Esophagus squamous epithelium (tissue), 4 donors: Measurements from ENCODE around the gene HOXA4.

Experiments
- POLR2A ChIP-seq, 4 donors: fragments of 450-650 bp; IDR thresholded peaks; one replicate each; pipeline ENCODE4 v1.6.1; 2017; ENCODE audit warnings: antibody characterized with exemption in 4 of 4, mild to moderate bottlenecking in 4 of 4, moderate library complexity in 3 of 4
- TF ChIP-seq, protein P1 (sequence below), 6 experiments: fragments of 450-650 bp in 4 of 6; fragments of 200-600 bp in 2 of 6; sonication (generic) in 2 of 6; IDR thresholded peaks; one replicate each; pipeline ENCODE4 v1.5.1; 2016 to 2019; ENCODE audit warnings: antibody characterized with exemption in 6 of 6, mild to moderate bottlenecking in 4 of 6, moderate library complexity in 4 of 6

DNA sequence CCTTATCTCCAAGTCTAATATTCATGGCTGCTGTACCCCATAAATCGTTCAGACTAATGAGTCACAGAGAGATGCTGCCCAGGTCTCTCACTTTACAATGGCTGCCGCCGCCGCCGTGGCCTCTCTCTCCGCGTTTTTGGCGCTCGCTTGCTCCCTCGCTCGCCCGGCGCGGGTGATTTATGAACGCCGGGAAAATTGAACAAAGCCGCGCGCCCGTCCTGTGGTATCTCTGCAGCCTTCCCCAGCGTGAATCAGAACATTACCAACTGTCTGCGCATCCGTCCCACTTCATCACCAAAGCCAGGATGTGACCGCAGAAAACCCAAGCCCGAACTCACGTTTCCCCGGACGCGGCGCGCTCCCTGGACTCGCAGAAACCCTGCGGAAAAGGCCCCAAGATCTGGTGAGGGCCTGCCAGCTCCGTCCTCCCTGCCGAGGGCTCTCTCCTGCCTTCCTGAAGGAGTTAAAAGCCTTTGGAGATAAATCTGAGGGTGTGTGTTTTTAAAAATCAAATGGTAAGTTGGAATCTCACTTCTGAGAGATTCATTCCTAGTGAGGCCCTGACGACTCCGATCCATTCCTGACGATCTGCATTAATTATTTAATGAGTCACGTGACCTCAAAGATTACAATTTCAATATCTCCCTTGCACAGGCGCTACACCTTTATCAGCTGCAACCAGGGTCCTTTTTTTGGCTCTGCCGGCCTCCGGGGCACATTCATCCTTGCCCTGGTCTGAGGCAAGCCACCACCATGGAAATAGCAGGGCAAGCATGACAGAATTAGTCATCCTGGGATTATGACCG is 6.3 kb downstream of the HOXA4 start:
- TF ChIP-seq, protein P1, sequence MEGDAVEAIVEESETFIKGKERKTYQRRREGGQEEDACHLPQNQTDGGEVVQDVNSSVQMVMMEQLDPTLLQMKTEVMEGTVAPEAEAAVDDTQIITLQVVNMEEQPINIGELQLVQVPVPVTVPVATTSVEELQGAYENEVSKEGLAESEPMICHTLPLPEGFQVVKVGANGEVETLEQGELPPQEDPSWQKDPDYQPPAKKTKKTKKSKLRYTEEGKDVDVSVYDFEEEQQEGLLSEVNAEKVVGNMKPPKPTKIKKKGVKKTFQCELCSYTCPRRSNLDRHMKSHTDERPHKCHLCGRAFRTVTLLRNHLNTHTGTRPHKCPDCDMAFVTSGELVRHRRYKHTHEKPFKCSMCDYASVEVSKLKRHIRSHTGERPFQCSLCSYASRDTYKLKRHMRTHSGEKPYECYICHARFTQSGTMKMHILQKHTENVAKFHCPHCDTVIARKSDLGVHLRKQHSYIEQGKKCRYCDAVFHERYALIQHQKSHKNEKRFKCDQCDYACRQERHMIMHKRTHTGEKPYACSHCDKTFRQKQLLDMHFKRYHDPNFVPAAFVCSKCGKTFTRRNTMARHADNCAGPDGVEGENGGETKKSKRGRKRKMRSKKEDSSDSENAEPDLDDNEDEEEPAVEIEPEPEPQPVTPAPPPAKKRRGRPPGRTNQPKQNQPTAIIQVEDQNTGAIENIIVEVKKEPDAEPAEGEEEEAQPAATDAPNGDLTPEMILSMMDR (IDR thresholded peaks at IDR 0.05), result no peak
- no peak for TF ChIP-seq POLR2A (IDR thresholded peaks at IDR 0.05)
